ENCODE measurements around the gene KRT78.

The KRT78 gene

DNA sequence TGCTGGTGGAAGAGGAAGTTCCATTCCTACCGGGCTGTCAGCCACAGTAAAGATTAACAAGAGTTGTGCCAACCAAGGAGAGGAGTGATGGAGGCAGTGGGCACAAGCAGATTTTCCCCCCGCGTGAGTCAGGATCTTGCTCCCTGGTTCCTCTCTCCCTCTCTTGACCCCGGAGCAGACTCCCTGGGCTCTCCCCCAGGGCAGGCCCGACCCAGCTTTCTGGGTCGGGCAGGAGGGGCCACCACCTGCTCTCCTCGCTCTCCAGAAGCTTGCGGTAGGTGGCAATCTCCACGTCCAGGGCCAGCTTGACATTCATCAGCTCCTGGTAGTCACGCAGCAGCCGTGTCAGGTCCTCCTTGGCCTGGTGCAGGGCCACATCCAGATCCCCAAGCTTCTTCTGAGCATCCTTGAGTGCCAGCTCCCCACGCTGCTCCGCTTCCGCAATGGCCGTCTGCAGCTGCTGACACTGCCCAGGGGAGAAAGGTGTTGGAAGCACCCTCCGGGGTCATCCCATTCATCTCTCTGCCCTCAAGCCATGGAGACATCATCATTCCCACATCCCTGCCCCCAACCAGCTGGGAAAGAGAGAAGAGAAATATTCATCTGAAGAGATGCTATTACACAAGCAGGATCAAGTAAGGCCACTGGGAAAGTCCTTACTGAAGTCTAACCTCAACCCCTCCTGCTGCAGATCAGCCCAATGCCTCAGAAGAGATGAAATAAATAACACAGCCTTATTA, 25.9 kb downstream of the KRT78 start:
- TF ChIP-seq, protein P1, sequence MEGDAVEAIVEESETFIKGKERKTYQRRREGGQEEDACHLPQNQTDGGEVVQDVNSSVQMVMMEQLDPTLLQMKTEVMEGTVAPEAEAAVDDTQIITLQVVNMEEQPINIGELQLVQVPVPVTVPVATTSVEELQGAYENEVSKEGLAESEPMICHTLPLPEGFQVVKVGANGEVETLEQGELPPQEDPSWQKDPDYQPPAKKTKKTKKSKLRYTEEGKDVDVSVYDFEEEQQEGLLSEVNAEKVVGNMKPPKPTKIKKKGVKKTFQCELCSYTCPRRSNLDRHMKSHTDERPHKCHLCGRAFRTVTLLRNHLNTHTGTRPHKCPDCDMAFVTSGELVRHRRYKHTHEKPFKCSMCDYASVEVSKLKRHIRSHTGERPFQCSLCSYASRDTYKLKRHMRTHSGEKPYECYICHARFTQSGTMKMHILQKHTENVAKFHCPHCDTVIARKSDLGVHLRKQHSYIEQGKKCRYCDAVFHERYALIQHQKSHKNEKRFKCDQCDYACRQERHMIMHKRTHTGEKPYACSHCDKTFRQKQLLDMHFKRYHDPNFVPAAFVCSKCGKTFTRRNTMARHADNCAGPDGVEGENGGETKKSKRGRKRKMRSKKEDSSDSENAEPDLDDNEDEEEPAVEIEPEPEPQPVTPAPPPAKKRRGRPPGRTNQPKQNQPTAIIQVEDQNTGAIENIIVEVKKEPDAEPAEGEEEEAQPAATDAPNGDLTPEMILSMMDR (IDR thresholded peaks at IDR 0.05; ENCODE audit: insufficient read depth, low read depth, low read length, missing control alignments), result no peak
- DNase-seq (ENCODE audit: low read depth), result no peak
- no peak overlapping the region for H3K4me3 ChIP-seq (ENCODE audit: low read depth, low read length)

DNA sequence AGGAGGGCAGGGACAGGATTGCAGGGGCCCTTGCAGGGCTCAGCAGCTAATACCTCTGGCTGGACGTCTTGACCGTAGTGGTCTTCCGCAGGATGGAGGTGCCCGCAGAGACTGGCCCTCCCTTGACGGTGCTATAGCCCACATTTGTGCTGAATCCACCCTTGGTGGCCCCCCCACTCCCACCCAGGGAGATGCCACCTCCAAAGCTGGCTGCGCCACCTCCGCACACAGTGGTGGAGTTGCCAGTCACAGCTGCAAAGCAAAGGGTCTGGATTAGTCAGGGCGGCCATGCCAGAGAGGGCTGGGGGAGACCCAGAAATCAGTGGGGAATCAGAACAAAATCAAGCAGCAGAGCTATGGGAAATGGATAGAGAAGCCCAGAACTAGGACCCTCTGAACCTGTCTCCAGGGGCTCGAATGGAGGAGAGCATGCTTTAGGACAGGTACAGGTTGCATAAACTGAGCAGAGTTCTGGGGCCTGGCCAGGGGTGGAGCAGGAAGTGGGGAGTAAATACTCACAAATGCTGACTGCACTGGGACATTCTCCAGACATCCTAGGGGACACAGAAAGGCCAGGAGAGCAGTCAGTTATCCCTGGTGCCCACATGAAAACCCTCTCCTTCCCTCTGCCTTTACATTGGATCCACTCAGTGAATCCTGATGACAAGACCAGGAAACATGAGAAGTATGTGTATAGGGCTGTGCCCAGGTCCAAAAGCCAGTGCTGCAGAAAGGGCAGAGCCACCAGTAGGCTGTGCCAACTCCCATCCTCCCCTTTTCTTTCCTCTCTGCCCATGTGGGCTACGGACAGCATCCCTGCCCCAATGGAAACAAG, 26.8 kb downstream of the KRT78 start:
- H3K4me3 ChIP-seq (ENCODE audit: low read depth, low read length), result no peak overlapping the region
- TF ChIP-seq, protein P1 (IDR thresholded peaks at IDR 0.05; ENCODE audit: insufficient read depth, low read depth, low read length, missing control alignments), result no peak
- no peak for DNase-seq (ENCODE audit: low read depth)

DNA sequence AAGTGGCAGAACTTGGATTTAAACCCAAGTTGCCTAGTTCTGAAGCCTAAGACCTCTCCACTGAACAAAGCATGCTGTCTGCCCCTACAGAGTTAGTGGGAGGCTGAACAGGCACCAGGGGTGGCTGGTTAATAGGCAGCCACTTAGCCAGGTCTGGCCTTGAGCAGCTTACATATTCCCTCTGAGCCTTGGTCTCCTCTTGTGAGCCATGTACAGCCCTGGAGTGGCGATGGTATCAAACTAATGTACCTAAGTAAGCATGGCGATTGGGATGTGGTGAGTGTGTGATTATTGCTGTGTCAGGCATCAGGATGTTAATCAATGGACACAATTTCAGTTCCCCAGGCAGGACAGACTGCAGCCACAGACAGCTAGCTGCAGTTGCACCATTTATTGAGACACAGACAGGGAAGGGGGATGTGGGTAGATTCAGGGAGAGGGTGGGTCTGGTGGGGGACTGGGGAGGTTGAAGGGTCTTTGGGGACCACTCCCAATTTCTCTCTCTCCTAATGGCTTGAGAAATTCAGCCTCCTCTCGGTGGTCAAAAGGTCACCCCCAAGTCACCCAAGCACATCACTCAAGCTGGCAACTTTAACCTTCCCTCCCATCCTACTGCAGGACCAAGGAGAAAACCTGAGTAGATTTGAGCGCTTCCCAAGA, 27.6 kb downstream of the KRT78 start:
- TF ChIP-seq, protein P1 (IDR thresholded peaks at IDR 0.05; ENCODE audit: insufficient read depth, low read depth, low read length, missing control alignments), result no peak
- H3K4me3 ChIP-seq (ENCODE audit: low read depth, low read length), result no peak overlapping the region
- no peak for DNase-seq (ENCODE audit: low read depth)

DNA sequence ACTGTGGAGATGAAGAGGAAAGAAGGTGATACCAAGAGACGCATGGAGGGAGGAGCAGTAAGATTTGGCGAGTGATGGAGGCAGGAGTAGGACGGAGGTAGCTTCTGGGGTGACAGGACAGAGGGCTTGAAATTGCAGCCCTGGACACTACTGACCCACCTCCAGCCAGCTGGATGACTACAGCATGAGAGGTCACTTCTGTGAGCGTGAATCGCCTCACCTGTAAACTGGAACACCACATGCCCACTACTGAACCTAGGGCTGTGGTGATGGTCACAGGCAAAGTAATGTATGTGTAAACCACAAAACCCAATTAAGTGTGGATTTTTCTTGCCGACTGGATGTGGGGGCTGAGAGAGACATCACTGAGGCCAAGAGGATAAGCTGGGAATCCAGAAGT, 28.3 kb downstream of the KRT78 start:
- no peak for DNase-seq (ENCODE audit: low read depth)
- TF ChIP-seq, protein P1 (IDR thresholded peaks at IDR 0.05; ENCODE audit: insufficient read depth, low read depth, low read length, missing control alignments), result no peak
- no peak overlapping the region for H3K4me3 ChIP-seq (ENCODE audit: low read depth, low read length)

DNA sequence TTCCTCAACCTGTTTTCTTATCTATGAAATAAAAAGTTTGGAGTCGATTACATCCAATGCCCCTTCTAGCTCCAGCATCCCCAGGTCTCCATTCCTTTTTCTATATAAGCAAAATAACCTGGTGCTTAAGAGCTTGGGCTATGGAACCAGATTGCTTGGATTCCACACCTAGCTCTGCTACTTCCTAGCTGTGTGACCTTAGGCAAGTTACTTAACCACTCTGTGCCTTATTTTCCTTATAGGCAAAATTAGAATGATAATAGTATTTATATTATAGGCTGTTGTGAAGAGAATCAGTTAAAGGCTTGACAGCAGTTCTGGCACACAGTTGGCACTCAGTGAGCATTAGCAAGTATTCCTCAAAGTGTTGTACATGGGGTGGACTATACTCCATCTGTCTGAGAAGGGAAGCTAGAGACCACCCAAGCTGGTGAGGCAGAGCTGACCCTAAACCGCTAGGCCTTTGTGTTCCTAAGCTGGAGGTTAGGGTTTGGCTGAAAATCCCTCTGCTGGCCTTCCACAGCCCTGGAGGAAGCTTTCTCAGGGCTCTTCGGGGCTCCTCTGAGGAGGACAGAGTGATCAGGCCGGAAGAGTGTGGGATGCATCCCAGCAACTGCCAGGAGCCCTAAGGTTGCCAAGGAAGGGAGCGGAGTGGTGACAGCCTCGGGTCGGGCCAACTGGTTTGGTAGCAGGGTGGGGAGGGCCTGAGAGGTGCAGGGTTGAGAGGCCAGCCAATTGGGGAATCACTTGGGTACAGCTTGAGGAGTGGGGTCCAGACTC, 28.9 kb downstream of the KRT78 start:
- no peak for DNase-seq (ENCODE audit: low read depth)
- TF ChIP-seq, protein P1 (IDR thresholded peaks at IDR 0.05; ENCODE audit: insufficient read depth, low read depth, low read length, missing control alignments), result no peak
- H3K4me3 ChIP-seq (ENCODE audit: low read depth, low read length), result no peak overlapping the region

DNA sequence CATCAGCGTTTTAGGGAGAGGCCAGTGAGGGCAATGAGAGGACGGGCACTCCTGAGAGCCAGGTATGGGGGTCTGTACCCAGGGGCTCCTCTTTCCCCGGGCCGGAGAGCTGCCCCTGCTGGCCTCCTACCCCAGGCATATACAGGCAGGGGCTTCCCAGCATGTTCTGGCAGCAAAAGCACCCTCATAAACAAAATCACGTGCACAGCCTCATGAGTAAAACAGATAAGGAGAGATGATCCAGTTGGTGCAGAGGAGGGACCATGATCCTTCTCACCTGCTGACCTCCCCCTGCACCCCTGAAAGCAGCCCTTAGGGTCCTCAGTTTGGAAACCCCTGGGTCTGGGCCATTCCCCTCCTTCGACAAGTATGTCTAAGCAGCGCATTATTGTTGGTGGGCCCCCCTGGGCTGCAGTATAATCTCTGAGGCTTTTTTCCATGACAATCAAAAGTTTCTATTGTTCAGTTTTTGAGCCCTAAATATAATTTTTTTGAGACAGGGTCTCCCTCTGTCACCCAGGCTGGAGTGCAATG, 29.8 kb downstream of the KRT78 start:
- no peak for DNase-seq (ENCODE audit: low read depth)
- H3K4me3 ChIP-seq (ENCODE audit: low read depth, low read length), result no peak overlapping the region
- TF ChIP-seq, protein P1 (IDR thresholded peaks at IDR 0.05; ENCODE audit: insufficient read depth, low read depth, low read length, missing control alignments), result no peak

Data from GM12865 (cell line).